ENCODE data around the gene PRKCQ. TPM values are rescaled to one million over a fixed set of nuclear protein-coding genes. Genes with fewer than 3 reads are reported as not detected.
"Not testable (repeated sequence)": the region's sequence is repeated elsewhere in the genome, so short reads cannot be mapped to it uniquely, and the experiment has no call there.

The PRKCQ gene
- total RNA-seq, 4 donors from 2014 or later = 0.21 to 0.30 TPM; not detected in 2

DNA sequence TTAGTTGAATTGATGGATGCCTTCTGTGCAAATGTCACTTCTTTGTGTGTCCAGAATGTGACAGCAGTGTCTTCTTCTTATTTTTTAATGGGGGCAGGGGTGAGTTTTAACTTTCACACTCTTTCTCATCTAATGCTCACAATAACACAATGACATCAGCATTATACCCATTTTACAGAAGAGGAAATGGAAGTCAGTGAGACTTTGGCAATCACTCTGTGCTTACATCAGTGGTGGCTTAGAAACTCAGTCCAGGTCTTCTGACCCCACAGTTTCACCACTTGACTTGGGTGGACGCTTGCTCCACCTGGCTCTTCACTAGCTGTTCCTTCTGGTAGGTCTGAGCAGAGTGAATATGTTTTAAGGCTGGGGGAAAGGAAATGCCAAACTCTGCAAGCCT, 124.0 kb downstream of the PRKCQ start:
- H3K9me3 ChIP-seq = peaks cover 0 to 25% (median 0%) of the 10 kb centered on the region in 4 donors
- 88 to 100% methylated on average over 1 of the region's 1 CpG for WGBS, 2 donors
- H3K4me1 ChIP-seq = no peaks in the 10 kb centered on the region
- no peaks in the 10 kb centered on the region for H3K36me3 ChIP-seq
- no peak overlapping the region for H3K27ac ChIP-seq
- H3K27me3 ChIP-seq = no peaks in the 10 kb centered on the region
- no peak for DNase-seq (ENCODE audit: low spot score in 2 of 2)
- TF ChIP-seq EP300 (IDR thresholded peaks at IDR 0.05) = no peak
- no peak for TF ChIP-seq POLR2A (IDR thresholded peaks at IDR 0.05)
- no peak overlapping the region for H3K4me3 ChIP-seq

DNA sequence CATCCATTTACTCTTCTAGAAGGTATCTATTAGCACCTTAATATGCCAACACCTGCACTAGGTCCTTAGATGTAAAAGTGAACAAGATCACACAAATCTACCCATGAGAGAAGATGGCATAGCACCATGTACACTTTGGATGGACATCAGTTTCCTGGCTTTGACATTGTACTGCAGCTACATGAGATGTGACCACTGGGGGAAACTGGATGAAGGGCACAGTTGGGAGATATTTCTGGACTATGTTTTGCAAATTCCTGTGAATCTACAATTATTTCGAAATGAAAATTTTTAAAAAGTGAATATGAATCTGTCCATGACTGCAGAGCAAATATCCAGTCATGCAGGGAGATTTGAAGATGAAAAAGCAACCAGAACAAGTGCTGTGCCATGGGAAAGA, 124.5 kb downstream of the PRKCQ start:
- no peaks in the 10 kb centered on the region for H3K36me3 ChIP-seq
- no peak overlapping the region for H3K27ac ChIP-seq
- H3K4me1 ChIP-seq = no peaks in the 10 kb centered on the region
- WGBS, 2 donors = 88 to 89% methylated on average over 1 of the region's 1 CpG
- H3K4me3 ChIP-seq = no peak overlapping the region
- DNase-seq (ENCODE audit: low spot score in 2 of 2) = no peak
- TF ChIP-seq EP300 (IDR thresholded peaks at IDR 0.05) = no peak
- TF ChIP-seq POLR2A (IDR thresholded peaks at IDR 0.05) = no peak
- TF ChIP-seq, protein P1, sequence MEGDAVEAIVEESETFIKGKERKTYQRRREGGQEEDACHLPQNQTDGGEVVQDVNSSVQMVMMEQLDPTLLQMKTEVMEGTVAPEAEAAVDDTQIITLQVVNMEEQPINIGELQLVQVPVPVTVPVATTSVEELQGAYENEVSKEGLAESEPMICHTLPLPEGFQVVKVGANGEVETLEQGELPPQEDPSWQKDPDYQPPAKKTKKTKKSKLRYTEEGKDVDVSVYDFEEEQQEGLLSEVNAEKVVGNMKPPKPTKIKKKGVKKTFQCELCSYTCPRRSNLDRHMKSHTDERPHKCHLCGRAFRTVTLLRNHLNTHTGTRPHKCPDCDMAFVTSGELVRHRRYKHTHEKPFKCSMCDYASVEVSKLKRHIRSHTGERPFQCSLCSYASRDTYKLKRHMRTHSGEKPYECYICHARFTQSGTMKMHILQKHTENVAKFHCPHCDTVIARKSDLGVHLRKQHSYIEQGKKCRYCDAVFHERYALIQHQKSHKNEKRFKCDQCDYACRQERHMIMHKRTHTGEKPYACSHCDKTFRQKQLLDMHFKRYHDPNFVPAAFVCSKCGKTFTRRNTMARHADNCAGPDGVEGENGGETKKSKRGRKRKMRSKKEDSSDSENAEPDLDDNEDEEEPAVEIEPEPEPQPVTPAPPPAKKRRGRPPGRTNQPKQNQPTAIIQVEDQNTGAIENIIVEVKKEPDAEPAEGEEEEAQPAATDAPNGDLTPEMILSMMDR (IDR thresholded peaks at IDR 0.05) = no peak
- no peaks in the 10 kb centered on the region for H3K27me3 ChIP-seq
- peaks cover 0 to 25% (median 0%) of the 10 kb centered on the region in 4 donors for H3K9me3 ChIP-seq

DNA sequence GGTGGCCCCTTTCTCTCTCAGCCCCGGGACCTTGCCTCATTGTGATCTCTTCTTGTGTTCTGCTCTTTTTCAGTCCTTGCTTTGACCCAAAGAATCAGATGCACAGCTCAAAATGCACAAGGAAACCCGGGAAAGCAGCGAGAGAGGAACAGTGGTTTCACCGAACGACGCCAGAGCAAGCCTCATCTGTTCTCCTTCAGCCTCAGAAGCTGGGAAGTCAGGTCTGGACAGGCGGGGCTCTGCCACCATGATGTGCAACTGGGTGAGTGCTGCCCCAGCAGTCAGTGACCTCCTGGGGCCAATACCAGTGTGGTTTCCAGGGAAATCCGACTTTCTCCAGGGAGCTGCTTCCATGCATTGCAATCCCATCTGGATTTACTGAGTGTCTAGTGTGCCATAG, 133.4 kb downstream of the PRKCQ start:
- no peak for DNase-seq (ENCODE audit: low spot score in 2 of 2)
- H3K27ac ChIP-seq = no peak overlapping the region
- no peaks in the 10 kb centered on the region for H3K4me1 ChIP-seq
- H3K27me3 ChIP-seq = no peaks in the 10 kb centered on the region
- H3K36me3 ChIP-seq = peaks cover 0 to 5% (median 0%) of the 10 kb centered on the region in 3 donors
- 87 to 93% methylated on average over 8 of the region's 8 CpGs for WGBS, 2 donors
- TF ChIP-seq POLR2A (IDR thresholded peaks at IDR 0.05) = no peak
- TF ChIP-seq EP300 (IDR thresholded peaks at IDR 0.05) = no peak
- TF ChIP-seq, protein P1 (IDR thresholded peaks at IDR 0.05) = no peak
- no peak overlapping the region for H3K4me3 ChIP-seq
- peaks cover 0 to 2% (median 0%) of the 10 kb centered on the region in 4 donors for H3K9me3 ChIP-seq

- H3K9me3 ChIP-seq = no peaks in the 10 kb centered on the region
- no peak overlapping the region for H3K4me3 ChIP-seq
- H3K36me3 ChIP-seq = peaks cover 0 to 5% (median 0%) of the 10 kb centered on the region in 3 donors
- no peaks in the 10 kb centered on the region for H3K4me1 ChIP-seq
- H3K27me3 ChIP-seq = no peaks in the 10 kb centered on the region
- 27 to 28% methylated on average over 12 of the region's 12 CpGs for WGBS, 2 donors
- TF ChIP-seq, protein P1 (IDR thresholded peaks at IDR 0.05) = peak; percentile 21 to 32 (median 26)
- TF ChIP-seq POLR2A (IDR thresholded peaks at IDR 0.05) = no peak
- no peak overlapping the region for H3K27ac ChIP-seq
- peak in 1 of 2 donors; percentile 56 for DNase-seq (ENCODE audit: low spot score in 2 of 2)
Measured at GRCh38 chr10:6445671-6446316, 134.3 kb downstream of the PRKCQ start.

DNA sequence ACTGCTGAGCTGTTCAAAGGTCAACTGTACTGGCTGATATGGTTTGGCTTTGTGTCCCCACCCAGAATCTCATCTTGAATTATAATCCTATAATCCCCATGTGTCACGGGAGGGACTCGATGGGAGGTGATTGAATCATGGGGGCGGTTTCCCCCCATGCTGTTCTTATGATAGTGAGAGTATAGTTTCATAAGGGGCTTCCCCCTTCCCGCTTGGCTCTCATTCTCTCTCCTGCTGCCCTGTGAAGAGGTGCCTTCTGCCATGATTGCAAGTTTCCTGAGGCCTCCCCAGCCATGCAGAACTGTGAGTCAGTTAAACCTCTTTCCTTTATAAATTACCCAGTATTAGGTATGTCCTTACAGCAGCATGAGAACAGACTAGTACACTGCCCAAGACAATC, 140.2 kb downstream of the PRKCQ start:
- H3K27ac ChIP-seq; DNase-seq (ENCODE audit: low spot score in 2 of 2); H3K4me3 ChIP-seq; H3K9me3 ChIP-seq; H3K36me3 ChIP-seq; H3K27me3 ChIP-seq; H3K4me1 ChIP-seq: not testable (repeated sequence)
- 85 to 92% methylated on average over 4 of the region's 4 CpGs for WGBS, 2 donors

- WGBS, 2 donors = 31 to 37% methylated on average over 4 of the region's 4 CpGs
- H3K27ac ChIP-seq = no peak overlapping the region
Measured at GRCh38 chr10:6431861-6432260, 148.2 kb downstream of the PRKCQ start.

More at GRCh38 chr10:6431861-6432260, 148.2 kb downstream of the PRKCQ start:
- Histone ChIP-seq H3K4me1 (no peaks in the 10 kb centered on the region), H3K27me3 (no peaks in the 10 kb centered on the region), H3K4me3 (no peak overlapping the region), H3K9me3 (no peaks in the 10 kb centered on the region), H3K36me3 (no peaks in the 10 kb centered on the region)
- DNase-seq (ENCODE audit: low spot score in 2 of 2) = no peak
- TF ChIP-seq EP300 (IDR thresholded peaks at IDR 0.05) (no peak), POLR2A (IDR thresholded peaks at IDR 0.05) (no peak)
- TF ChIP-seq, protein P1 (IDR thresholded peaks at IDR 0.05) = no peak

Measured in tibial nerve (tissue), 4 donors.